DMS 273 (cell line): ENCODE data around the gene OR14C36.
"Not testable (repeated sequence)": the region's sequence is repeated elsewhere in the genome, so short reads cannot be mapped to it uniquely, and the experiment has no call there.

Experiments
- DNase-seq: peaks from one replicate; lab custom pipeline; 2025; ENCODE audit not compliant: unreplicated experiment; lab: John Stamatoyannopoulos, UW

The OR14C36 gene, protein sequence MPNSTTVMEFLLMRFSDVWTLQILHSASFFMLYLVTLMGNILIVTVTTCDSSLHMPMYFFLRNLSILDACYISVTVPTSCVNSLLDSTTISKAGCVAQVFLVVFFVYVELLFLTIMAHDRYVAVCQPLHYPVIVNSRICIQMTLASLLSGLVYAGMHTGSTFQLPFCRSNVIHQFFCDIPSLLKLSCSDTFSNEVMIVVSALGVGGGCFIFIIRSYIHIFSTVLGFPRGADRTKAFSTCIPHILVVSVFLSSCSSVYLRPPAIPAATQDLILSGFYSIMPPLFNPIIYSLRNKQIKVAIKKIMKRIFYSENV

GRCh38 chr1:248348475-248348874 is at the start of gene OR14C36:
Gene OR14C36 (plus strand): TSS chr1:248348775. CDS start chr1:248348775, 0 bp downstream.
- DNase-seq: no peak

DNA sequence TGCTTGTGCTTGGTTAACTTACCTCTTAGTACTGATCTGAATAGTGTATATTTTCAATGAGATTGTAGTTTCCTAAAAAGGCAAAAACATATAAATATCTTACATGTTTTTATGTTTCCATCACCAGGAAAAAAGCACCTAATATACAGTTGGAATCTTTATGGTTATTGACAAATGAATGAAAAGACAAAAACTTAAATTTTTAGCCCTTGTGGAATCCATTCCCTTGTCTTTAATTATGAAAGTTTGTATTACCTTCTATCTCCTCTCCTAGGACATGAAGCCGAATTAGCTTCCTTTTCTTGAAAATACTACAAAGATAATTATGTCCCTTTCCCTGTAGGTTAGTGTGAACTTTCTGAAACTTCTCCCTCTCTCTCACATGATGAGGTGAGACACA is 45.3 kb upstream of the OR14C36 start, which contains the start of gene OR2T12:
TSS of gene OR2T12 (minus strand) at position 101 of the 400 bp plus-strand sequence. CDS start 7,846 bp downstream, outside the sequence.
- no peak for DNase-seq

GRCh38 chr1:248305672-248306071 is 42.9 kb upstream of the OR14C36 start:
- not testable (repeated sequence) for DNase-seq

DNA sequence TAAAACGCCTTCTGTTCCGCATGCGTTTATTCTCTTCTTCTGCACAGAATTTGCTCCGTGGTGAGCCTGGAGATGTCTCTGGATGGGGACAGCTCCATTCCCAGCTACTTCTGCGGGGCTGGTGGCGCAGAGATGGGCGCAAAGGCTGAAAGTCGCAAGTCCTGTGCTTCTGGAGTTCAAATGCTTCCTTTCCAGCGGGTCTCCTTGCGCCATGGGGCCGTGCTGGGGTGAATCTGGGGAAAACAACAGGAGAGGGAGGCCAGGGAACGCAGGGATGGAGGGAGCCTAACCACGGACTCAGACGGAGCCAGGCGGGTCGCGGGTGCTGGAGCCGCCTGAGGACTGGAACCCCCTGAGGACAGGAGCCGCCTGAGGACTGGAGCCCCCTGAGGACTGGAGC is 42.5 kb upstream of the OR14C36 start:
- no peak for DNase-seq

DNA sequence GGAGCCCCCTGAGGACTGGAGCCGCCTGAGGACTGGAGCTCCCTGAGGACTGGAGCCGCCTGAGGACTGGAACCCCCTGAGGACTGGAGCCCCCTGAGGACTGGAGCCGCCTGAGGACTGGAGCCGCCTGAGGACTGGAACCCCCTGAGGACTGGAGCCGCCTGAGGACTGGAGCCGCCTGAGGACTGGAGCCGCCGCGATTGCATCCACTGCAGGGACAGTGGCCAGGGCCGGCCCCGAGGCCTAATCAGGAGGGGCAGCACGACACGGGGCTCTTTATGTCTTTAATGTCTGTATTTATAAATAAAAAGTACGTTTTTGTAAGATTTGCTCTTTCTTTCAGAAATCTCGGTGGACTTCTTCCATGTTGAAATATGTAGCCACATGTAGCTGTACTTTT is 41.8 kb upstream of the OR14C36 start:
- not testable (repeated sequence) for DNase-seq

DNA sequence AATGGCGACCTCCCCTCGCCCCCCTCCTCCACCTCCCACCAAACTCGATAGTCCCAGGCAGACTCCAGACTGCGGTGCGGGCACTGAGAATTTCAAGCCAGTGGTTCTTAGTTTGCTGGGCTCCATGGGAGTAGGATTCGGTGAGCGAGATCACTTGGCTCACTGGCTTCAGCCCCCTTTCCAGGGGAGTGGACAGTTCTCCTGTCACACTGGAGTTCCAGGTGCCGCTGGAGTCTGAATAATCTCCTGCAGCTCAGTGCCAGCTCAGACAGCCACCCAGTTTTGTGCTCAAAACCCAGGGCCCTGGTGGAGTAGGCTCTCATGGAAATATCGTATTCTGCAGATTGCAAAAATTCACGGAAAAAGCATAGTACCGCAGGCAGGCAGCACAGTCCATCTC is 31.8 kb upstream of the OR14C36 start:
- DNase-seq: no peak

DNA sequence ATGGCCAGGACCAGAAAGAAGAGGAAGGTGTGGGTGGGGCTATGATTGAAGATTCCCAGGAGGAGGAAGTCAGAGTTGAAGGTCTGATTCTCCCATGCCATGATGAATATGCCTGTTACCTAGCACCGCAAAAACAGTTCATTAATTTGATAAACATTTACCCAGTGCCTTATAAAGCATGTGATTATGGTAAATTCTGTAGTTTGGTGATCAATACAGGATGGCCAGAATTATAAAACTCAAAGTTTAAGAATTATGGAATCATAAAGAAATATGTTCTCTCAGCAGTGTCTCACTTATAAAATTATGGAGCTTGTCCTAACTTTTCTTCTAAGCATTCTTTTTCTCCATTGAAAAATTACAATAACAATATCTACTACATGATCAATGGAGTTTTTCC is 24.1 kb upstream of the OR14C36 start, which contains the start of gene OR2M7:
TSS of gene OR2M7 (minus strand) at position 101 of the 400 bp plus-strand sequence. CDS start at position 101, 0 bp downstream.
- DNase-seq: no peak

DNA sequence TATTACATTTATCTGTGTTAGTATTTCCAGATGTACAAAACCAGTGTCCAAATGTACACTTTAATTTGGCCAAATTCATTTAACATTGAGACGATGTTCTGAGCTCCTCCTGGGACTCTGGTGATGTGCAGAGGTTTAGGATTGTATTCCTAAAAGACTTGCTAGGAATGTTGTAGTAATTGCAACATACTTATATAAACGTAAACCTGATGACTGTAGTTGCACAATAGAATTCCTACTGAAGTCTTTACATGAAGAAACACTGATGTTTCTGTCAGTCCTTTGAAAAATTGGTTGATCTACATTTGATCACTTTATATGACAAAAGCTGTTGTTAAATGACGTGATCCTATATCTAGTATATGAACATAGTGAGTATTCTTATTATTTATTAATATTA is 5.1 kb upstream of the OR14C36 start:
- no peak for DNase-seq

GRCh38 chr1:248359415-248359814 is 10.8 kb downstream of the OR14C36 start:
- no peak for DNase-seq

DNA sequence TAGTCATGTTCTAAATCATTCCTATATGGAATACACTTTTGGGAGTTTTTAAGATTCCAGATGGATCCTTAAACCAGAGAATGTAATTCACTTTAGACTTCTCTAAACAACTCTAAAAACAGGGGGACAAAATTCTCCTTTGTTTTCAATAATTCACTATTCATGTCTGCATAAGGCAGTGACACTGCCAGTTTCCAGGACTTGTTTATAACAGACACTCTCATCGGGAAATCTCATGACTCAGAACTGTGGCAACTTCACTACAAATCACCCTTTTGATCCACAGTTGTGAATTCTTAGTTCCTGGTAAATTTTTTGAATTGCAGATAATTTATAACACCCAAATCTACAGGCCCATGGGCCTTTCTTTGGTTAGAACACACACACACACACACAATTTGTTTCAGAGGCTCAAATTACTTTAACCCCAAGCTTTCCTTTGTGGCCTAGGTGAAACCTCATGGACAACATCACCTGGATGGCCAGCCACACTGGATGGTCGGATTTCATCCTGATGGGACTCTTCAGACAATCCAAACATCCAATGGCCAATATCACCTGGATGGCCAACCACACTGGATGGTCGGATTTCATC is 12.6 kb downstream of the OR14C36 start, which contains the start of gene OR2T4:
TSS of gene OR2T4 (plus strand) at position 545 of the 595 bp plus-strand sequence. CDS start at position 545, 0 bp downstream.
- DNase-seq: no peak

DNA sequence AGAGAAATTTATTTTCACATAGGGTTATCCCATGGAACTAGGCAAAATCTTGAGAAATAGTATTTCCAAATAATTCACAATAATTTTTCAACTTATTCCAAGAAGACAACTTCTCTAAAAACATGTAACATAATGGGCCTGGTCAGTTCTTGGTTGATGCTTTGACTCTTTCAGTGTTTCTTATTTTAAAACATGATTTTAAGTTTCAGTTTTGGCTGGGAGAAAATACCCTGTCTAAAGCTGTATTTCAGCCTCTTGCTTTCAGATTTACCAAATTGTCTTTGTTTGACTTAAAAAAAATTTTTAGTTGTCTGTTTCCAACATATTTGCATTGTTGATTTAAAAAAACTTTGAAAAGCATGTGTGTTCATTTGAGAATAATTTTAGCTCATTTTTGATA is 18.0 kb downstream of the OR14C36 start:
- no peak for DNase-seq

- no peak for DNase-seq
Measured at GRCh38 chr1:248372394-248372793, 23.8 kb downstream of the OR14C36 start.

DNA sequence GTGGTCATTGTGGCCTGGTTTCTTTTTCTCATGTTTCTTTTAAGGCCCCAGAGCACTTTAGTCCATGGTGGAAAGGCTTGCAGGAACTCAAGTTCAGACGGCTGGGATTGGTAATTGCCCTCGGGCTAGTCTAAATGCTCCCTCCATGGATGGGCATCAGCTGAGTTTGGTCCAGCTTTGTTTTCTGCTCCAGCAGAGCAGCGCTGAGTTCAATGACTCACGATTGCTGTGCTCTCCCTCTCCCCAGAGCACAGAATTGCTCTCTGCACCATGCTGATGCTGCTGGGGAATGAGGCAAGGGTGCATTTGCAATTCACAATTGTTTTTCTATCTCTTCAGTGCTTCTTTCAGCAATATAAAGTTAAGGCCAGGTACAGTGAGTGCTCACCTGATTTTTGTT is 25.2 kb downstream of the OR14C36 start:
- DNase-seq: no peak

- no peak for DNase-seq
Measured at GRCh38 chr1:248375446-248375845, 26.9 kb downstream of the OR14C36 start, which contains the start of gene OR2T6. Gene OR2T6 (plus strand): TSS chr1:248375746. CDS start chr1:248387609, 11,863 bp downstream.

GRCh38 chr1:248376916-248377315 is 28.3 kb downstream of the OR14C36 start:
- no peak for DNase-seq

GRCh38 chr1:248380854-248381253 is 32.3 kb downstream of the OR14C36 start:
- DNase-seq: no peak

- DNase-seq: no peak
Measured at GRCh38 chr1:248388426-248388825, 39.9 kb downstream of the OR14C36 start.

DNA sequence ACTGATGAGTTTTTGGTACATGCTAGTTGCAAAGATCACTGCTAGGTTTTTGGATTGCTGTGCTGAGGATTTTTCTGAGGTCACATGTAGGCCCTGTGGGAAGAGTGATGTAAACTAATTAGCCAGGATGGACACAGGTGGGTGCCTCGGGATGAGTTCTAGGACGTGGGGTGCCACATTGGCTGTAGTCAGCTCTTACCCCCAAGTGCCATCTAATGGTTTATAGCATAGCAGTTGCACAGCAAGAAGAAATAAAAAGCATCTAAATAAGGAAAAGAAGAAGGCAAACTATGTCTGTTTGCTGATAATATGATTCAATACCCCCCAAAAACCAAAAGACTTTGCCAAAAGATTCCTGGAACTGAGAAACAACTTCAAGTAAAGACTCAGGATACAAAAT is 44.5 kb downstream of the OR14C36 start:
- no peak for DNase-seq
